ENCODE results near the gene YEATS2.

GRCh38 chr3:183807209-183807728 lies 109.7 kb downstream of the YEATS2 start:
- TF ChIP-seq CTCF (IDR thresholded peaks at IDR 0.05 in 2 of 3, conservative IDR thresholded peaks at IDR 0.05 in 1 of 3; ENCODE audit: borderline replicate concordance in 1 of 3, insufficient read depth in 1 of 3, low read depth in 2 of 3, low read length in 2 of 3) (no peak), ZBTB33 (IDR thresholded peaks at IDR 0.05; ENCODE audit: extremely low read depth, insufficient replicate concordance, low read length) (no peak), FOSL1 (IDR thresholded peaks at IDR 0.05; ENCODE audit: low read depth) (no peak)

All from HCT116 (cell line).